H9 (cell line): ENCODE measurements around the gene LMF1. TPM values are rescaled to one million over a fixed set of nuclear protein-coding genes. Genes with fewer than 3 reads are reported as not detected.

Experiments used
- DNase-seq: peaks from one replicate; pipeline ENCODE4 v3.0.0-alpha.2; 2017
- H2AFZ ChIP-seq: one replicate; pipeline ENCODE4 v1.6.1; 2013; ENCODE audit warnings: mild to moderate bottlenecking, low read length, control low read depth, moderate library complexity
- H2AK5ac ChIP-seq: 2 replicates; pipeline ENCODE4 v1.6.1; 2013; ENCODE audit warnings: low read length, control low read depth, mixed read lengths; ENCODE audit not compliant: insufficient read length
- H2BK120ac ChIP-seq: one replicate; pipeline ENCODE4 v1.6.1; 2013; ENCODE audit warnings: low read depth, mild to moderate bottlenecking, low read length, control low read depth, inconsistent platforms; ENCODE audit not compliant: poor library complexity, severe bottlenecking
- H2BK12ac ChIP-seq: 2 replicates; pipeline ENCODE4 v1.6.1; 2013; ENCODE audit warnings: low read length, control low read depth, mixed read lengths, low read depth; ENCODE audit not compliant: insufficient read length
- H2BK15ac ChIP-seq: 2 replicates; pipeline ENCODE4 v1.6.1; 2013; ENCODE audit warnings: low read depth, low read length, control low read depth
- H2BK20ac ChIP-seq: one replicate; pipeline ENCODE4 v1.6.1; 2013; ENCODE audit warnings: low read depth, mild to moderate bottlenecking, low read length, control low read depth, inconsistent platforms; ENCODE audit not compliant: poor library complexity, severe bottlenecking
- H2BK5ac ChIP-seq: 2 replicates; pipeline ENCODE4 v1.6.1; 2013; ENCODE audit warnings: low read length, control low read depth, mixed read lengths; ENCODE audit not compliant: insufficient read length
- H3K14ac ChIP-seq: 2 replicates; pipeline ENCODE4 v1.6.1; 2013; ENCODE audit warnings: low read length, control low read depth; ENCODE audit not compliant: insufficient read depth
- H3K18ac ChIP-seq: 2 replicates; pipeline ENCODE4 v1.6.1; 2013; ENCODE audit warnings: low read depth, mild to moderate bottlenecking, mixed read lengths, low read length, control low read depth; ENCODE audit not compliant: insufficient read length
- H3K23ac ChIP-seq: 2 replicates; pipeline ENCODE4 v1.6.1; 2013; ENCODE audit warnings: low read length, control low read depth, mixed read lengths, low read depth; ENCODE audit not compliant: insufficient read length
- H3K23me2 ChIP-seq: 2 replicates; pipeline ENCODE4 v1.6.1; 2013; ENCODE audit warnings: low read depth, mild to moderate bottlenecking, mixed read lengths, low read length, control low read depth; ENCODE audit not compliant: insufficient read length, poor library complexity, severe bottlenecking
- H3K27ac ChIP-seq: 2 replicates; pipeline ENCODE4 v1.5.1; 2013; ENCODE audit warnings: low read length, control low read depth, mixed read lengths, low read depth; ENCODE audit not compliant: insufficient read length
- H3K27me3 ChIP-seq: 2 replicates; pipeline ENCODE4 v1.6.1; 2013; ENCODE audit warnings: low read length, control low read depth, inconsistent platforms; ENCODE audit not compliant: insufficient read depth
- H3K4ac ChIP-seq: 2 replicates; pipeline ENCODE4 v1.6.1; 2013; ENCODE audit warnings: low read depth, mild to moderate bottlenecking, control low read depth, inconsistent platforms, low read length, moderate library complexity
- H3K4me1 ChIP-seq: 2 replicates; pipeline ENCODE4 v1.6.1; 2013; ENCODE audit warnings: low read length, control low read depth, inconsistent platforms; ENCODE audit not compliant: insufficient read depth
- H3K4me2 ChIP-seq: 2 replicates; pipeline ENCODE4 v1.6.1; 2013; ENCODE audit warnings: low read length, control low read depth, mixed read lengths; ENCODE audit not compliant: insufficient read length, insufficient read depth
- H3K56ac ChIP-seq: 2 replicates; pipeline ENCODE4 v1.6.1; 2013; ENCODE audit warnings: low read depth, mild to moderate bottlenecking, mixed read lengths, low read length, control low read depth; ENCODE audit not compliant: insufficient read length
- H3K79me1 ChIP-seq: 2 replicates; pipeline ENCODE4 v1.6.1; 2013; ENCODE audit warnings: low read depth, mild to moderate bottlenecking, moderate library complexity, low read length, control low read depth, inconsistent platforms; ENCODE audit not compliant: insufficient read depth, poor library complexity, severe bottlenecking
- H3K79me2 ChIP-seq: 2 replicates; pipeline ENCODE4 v1.6.1; 2013; ENCODE audit warnings: low read length, control low read depth, inconsistent platforms; ENCODE audit not compliant: insufficient read depth
- H3K9ac ChIP-seq: 2 replicates; pipeline ENCODE4 v1.6.1; 2013; ENCODE audit warnings: low read length, control low read depth, mixed read lengths; ENCODE audit not compliant: insufficient read length; ENCODE audit errors: extremely low read depth
- H3K9me3 ChIP-seq: one replicate; pipeline ENCODE4 v1.6.1; 2013; ENCODE audit warnings: low read depth, low read length, inconsistent platforms; ENCODE audit not compliant: control insufficient read depth
- H3T11ph ChIP-seq: one replicate; pipeline ENCODE4 v1.6.1; 2013; ENCODE audit warnings: mild to moderate bottlenecking, low read length, control low read depth, inconsistent platforms
- H4K20me1 ChIP-seq: one replicate; pipeline ENCODE4 v1.6.1; 2013; ENCODE audit not compliant: control insufficient read depth, insufficient read length, insufficient read depth
- H4K5ac ChIP-seq: 2 replicates; pipeline ENCODE4 v1.6.1; 2013; ENCODE audit warnings: low read depth, mild to moderate bottlenecking, mixed read lengths, low read length, control low read depth; ENCODE audit not compliant: insufficient read length
- H4K8ac ChIP-seq: replicated peaks from 2 replicates; pipeline ENCODE4 v1.6.1; 2013; ENCODE audit warnings: low read length, control low read depth, mixed read lengths, low read depth; ENCODE audit not compliant: insufficient read length
- H4K91ac ChIP-seq: 2 replicates; pipeline ENCODE4 v1.6.1; 2013; ENCODE audit warnings: low read depth, mild to moderate bottlenecking, moderate library complexity, mixed read lengths, low read length, control low read depth; ENCODE audit not compliant: insufficient read length
- H3K27ac Mint-ChIP-seq, 3 experiments: 2 replicates in 2 of 3; 3 replicates in 1 of 3; pipeline ENCODE4 v1.8.0; 2020 to 2021; ENCODE audit warnings: mixed read lengths in 3 of 3, mild to moderate bottlenecking in 1 of 3, moderate library complexity in 1 of 3
- H3K27me3 Mint-ChIP-seq: 2 replicates; pipeline ENCODE4 v1.8.0; 2021; ENCODE audit warnings: low read depth, mild to moderate bottlenecking, moderate library complexity, mixed read lengths
- H3K36me3 Mint-ChIP-seq, 3 experiments: 2 replicates in 2 of 3; 3 replicates in 1 of 3; pipeline ENCODE4 v1.8.0; 2020 to 2021; ENCODE audit warnings: low read depth in 3 of 3, mixed read lengths in 3 of 3; ENCODE audit not compliant: insufficient read depth in 1 of 3
- H3K4me1 Mint-ChIP-seq, 2 experiments: 2 replicates each; pipeline ENCODE4 v1.8.0; 2020; ENCODE audit warnings: mixed read lengths in 2 of 2
- H3K4me3 Mint-ChIP-seq, 2 experiments: 2 replicates in 1 of 2; 3 replicates in 1 of 2; pipeline ENCODE4 v1.8.0; 2020 to 2021; ENCODE audit warnings: mild to moderate bottlenecking in 2 of 2, mixed read lengths in 2 of 2, moderate library complexity in 1 of 2
- H3K9me3 Mint-ChIP-seq, 2 experiments: 2 replicates in 1 of 2; 3 replicates in 1 of 2; pipeline ENCODE4 v1.8.0; 2020; ENCODE audit warnings: mild to moderate bottlenecking in 2 of 2, mixed read lengths in 2 of 2, moderate library complexity in 1 of 2
- CTCF ChIP-seq: fragments of 200-600 bp; sonication (generic); conservative IDR thresholded peaks from 3 replicates; pipeline ENCODE4 v1.8.0; 2021; ENCODE audit warnings: antibody characterized with exemption, mild to moderate bottlenecking
- WGBS: extraction: QIAGEN DNeasy Blood & Tissue Kit; methylation state at CpG from one replicate; pipeline ENCODE4 v1.1.7; 2013; ENCODE audit warnings: missing lambda C conversion rate, low lambda C conversion rate, mixed read lengths; ENCODE audit not compliant: insufficient read length; ENCODE audit errors: extremely low coverage; 5-methylcytosine and 5-hydroxymethylcytosine counted together
- total RNA-seq: library from RNA; stranded (reverse); gene quantifications from 2 replicates; pipeline ENCODE4 v1.2.1, GENCODE V29; 2021

LMF1 gene
- total RNA-seq, 1 experiment from 2014 or later = 7.1 TPM

GRCh38 chr16:869823-870641 is 100.8 kb downstream of the LMF1 start:
- WGBS = no CpG with 5 or more reads among the region's 32 CpGs
- DNase-seq = no peak
- peaks cover 0 to 3% of the 10 kb centered on the region in 2 experiments; a peak in 1 of 5 replicates for H3K9me3 Mint-ChIP-seq
- H2AFZ ChIP-seq = no peak overlapping the region
- no peaks in the 10 kb centered on the region; the same call in 1 of the 2 replicates for H3K27me3 Mint-ChIP-seq
- no peak overlapping the region for H2BK5ac ChIP-seq
- H3K27ac ChIP-seq = no peak overlapping the region
- no peaks in the 10 kb centered on the region for H3K79me1 ChIP-seq
- no peak overlapping the region for H2BK120ac ChIP-seq
- H3K79me2 ChIP-seq = no peaks in the 10 kb centered on the region
- no peaks in the 10 kb centered on the region for H3K4me1 Mint-ChIP-seq
- no peaks in the 10 kb centered on the region for H3K4me1 ChIP-seq
- no peak overlapping the region for H3K9ac ChIP-seq
- no peak overlapping the region for H2BK12ac ChIP-seq
- no peaks in the 10 kb centered on the region for H3K27me3 ChIP-seq
- H4K5ac ChIP-seq = no peak overlapping the region
- H3K9me3 ChIP-seq = no peaks in the 10 kb centered on the region
- no peaks in the 10 kb centered on the region for H4K20me1 ChIP-seq
- H3K27ac Mint-ChIP-seq = no peak overlapping the region
- no peak overlapping the region for H3K23ac ChIP-seq
- H4K8ac ChIP-seq = no peak overlapping the region
- H3K18ac ChIP-seq = no peak overlapping the region
- no peak overlapping the region for H3K56ac ChIP-seq
- no peak overlapping the region for H3K14ac ChIP-seq
- H2AK5ac ChIP-seq = no peak overlapping the region
- H2BK20ac ChIP-seq = no peak overlapping the region
- H2BK15ac ChIP-seq = no peak overlapping the region
- no peak for TF ChIP-seq CTCF
- H3T11ph ChIP-seq = no peak overlapping the region
- no peaks in the 10 kb centered on the region for H3K23me2 ChIP-seq
- no peak overlapping the region for H3K4ac ChIP-seq
- no peak overlapping the region for H3K4me2 ChIP-seq
- no peak overlapping the region for H3K4me3 Mint-ChIP-seq
- 0 out of 7 replicates have a peak, but pooled peaks cover 0 to 3% (median 0%) of the 10 kb centered on the region in 3 experiments for H3K36me3 Mint-ChIP-seq
- H4K91ac ChIP-seq = no peak overlapping the region
